H9 (cell line): ENCODE data around the gene VPS26A. TPM values are rescaled to one million over a fixed set of nuclear protein-coding genes. Genes with fewer than 3 reads are reported as not detected.
A peak's percentile ranks its signal among the peaks of the same experiment; 100 is the strongest.

Experiments used
- DNase-seq: peaks from one replicate; pipeline ENCODE4 v3.0.0-alpha.2; 2017
- H2AFZ ChIP-seq: one replicate; pipeline ENCODE4 v1.6.1; 2013; ENCODE audit warnings: mild to moderate bottlenecking, low read length, control low read depth, moderate library complexity
- H2AK5ac ChIP-seq: 2 replicates; pipeline ENCODE4 v1.6.1; 2013; ENCODE audit warnings: low read length, control low read depth, mixed read lengths; ENCODE audit not compliant: insufficient read length
- H2BK120ac ChIP-seq: one replicate; pipeline ENCODE4 v1.6.1; 2013; ENCODE audit warnings: low read depth, mild to moderate bottlenecking, low read length, control low read depth, inconsistent platforms; ENCODE audit not compliant: poor library complexity, severe bottlenecking
- H2BK12ac ChIP-seq: 2 replicates; pipeline ENCODE4 v1.6.1; 2013; ENCODE audit warnings: low read length, control low read depth, mixed read lengths, low read depth; ENCODE audit not compliant: insufficient read length
- H2BK15ac ChIP-seq: 2 replicates; pipeline ENCODE4 v1.6.1; 2013; ENCODE audit warnings: low read depth, low read length, control low read depth
- H2BK20ac ChIP-seq: one replicate; pipeline ENCODE4 v1.6.1; 2013; ENCODE audit warnings: low read depth, mild to moderate bottlenecking, low read length, control low read depth, inconsistent platforms; ENCODE audit not compliant: poor library complexity, severe bottlenecking
- H2BK5ac ChIP-seq: 2 replicates; pipeline ENCODE4 v1.6.1; 2013; ENCODE audit warnings: low read length, control low read depth, mixed read lengths; ENCODE audit not compliant: insufficient read length
- H3K14ac ChIP-seq: 2 replicates; pipeline ENCODE4 v1.6.1; 2013; ENCODE audit warnings: low read length, control low read depth; ENCODE audit not compliant: insufficient read depth
- H3K18ac ChIP-seq: 2 replicates; pipeline ENCODE4 v1.6.1; 2013; ENCODE audit warnings: low read depth, mild to moderate bottlenecking, mixed read lengths, low read length, control low read depth; ENCODE audit not compliant: insufficient read length
- H3K23ac ChIP-seq: 2 replicates; pipeline ENCODE4 v1.6.1; 2013; ENCODE audit warnings: low read length, control low read depth, mixed read lengths, low read depth; ENCODE audit not compliant: insufficient read length
- H3K23me2 ChIP-seq: 2 replicates; pipeline ENCODE4 v1.6.1; 2013; ENCODE audit warnings: low read depth, mild to moderate bottlenecking, mixed read lengths, low read length, control low read depth; ENCODE audit not compliant: insufficient read length, poor library complexity, severe bottlenecking
- H3K27ac ChIP-seq: 2 replicates; pipeline ENCODE4 v1.5.1; 2013; ENCODE audit warnings: low read length, control low read depth, mixed read lengths, low read depth; ENCODE audit not compliant: insufficient read length
- H3K27me3 ChIP-seq: 2 replicates; pipeline ENCODE4 v1.6.1; 2013; ENCODE audit warnings: low read length, control low read depth, inconsistent platforms; ENCODE audit not compliant: insufficient read depth
- H3K4ac ChIP-seq: 2 replicates; pipeline ENCODE4 v1.6.1; 2013; ENCODE audit warnings: low read depth, mild to moderate bottlenecking, control low read depth, inconsistent platforms, low read length, moderate library complexity
- H3K4me1 ChIP-seq: 2 replicates; pipeline ENCODE4 v1.6.1; 2013; ENCODE audit warnings: low read length, control low read depth, inconsistent platforms; ENCODE audit not compliant: insufficient read depth
- H3K4me2 ChIP-seq: 2 replicates; pipeline ENCODE4 v1.6.1; 2013; ENCODE audit warnings: low read length, control low read depth, mixed read lengths; ENCODE audit not compliant: insufficient read length, insufficient read depth
- H3K56ac ChIP-seq: 2 replicates; pipeline ENCODE4 v1.6.1; 2013; ENCODE audit warnings: low read depth, mild to moderate bottlenecking, mixed read lengths, low read length, control low read depth; ENCODE audit not compliant: insufficient read length
- H3K79me1 ChIP-seq: 2 replicates; pipeline ENCODE4 v1.6.1; 2013; ENCODE audit warnings: low read depth, mild to moderate bottlenecking, moderate library complexity, low read length, control low read depth, inconsistent platforms; ENCODE audit not compliant: insufficient read depth, poor library complexity, severe bottlenecking
- H3K79me2 ChIP-seq: 2 replicates; pipeline ENCODE4 v1.6.1; 2013; ENCODE audit warnings: low read length, control low read depth, inconsistent platforms; ENCODE audit not compliant: insufficient read depth
- H3K9ac ChIP-seq: 2 replicates; pipeline ENCODE4 v1.6.1; 2013; ENCODE audit warnings: low read length, control low read depth, mixed read lengths; ENCODE audit not compliant: insufficient read length; ENCODE audit errors: extremely low read depth
- H3K9me3 ChIP-seq: one replicate; pipeline ENCODE4 v1.6.1; 2013; ENCODE audit warnings: low read depth, low read length, inconsistent platforms; ENCODE audit not compliant: control insufficient read depth
- H3T11ph ChIP-seq: one replicate; pipeline ENCODE4 v1.6.1; 2013; ENCODE audit warnings: mild to moderate bottlenecking, low read length, control low read depth, inconsistent platforms
- H4K20me1 ChIP-seq: one replicate; pipeline ENCODE4 v1.6.1; 2013; ENCODE audit not compliant: control insufficient read depth, insufficient read length, insufficient read depth
- H4K5ac ChIP-seq: 2 replicates; pipeline ENCODE4 v1.6.1; 2013; ENCODE audit warnings: low read depth, mild to moderate bottlenecking, mixed read lengths, low read length, control low read depth; ENCODE audit not compliant: insufficient read length
- H4K8ac ChIP-seq: replicated peaks from 2 replicates; pipeline ENCODE4 v1.6.1; 2013; ENCODE audit warnings: low read length, control low read depth, mixed read lengths, low read depth; ENCODE audit not compliant: insufficient read length
- H4K91ac ChIP-seq: 2 replicates; pipeline ENCODE4 v1.6.1; 2013; ENCODE audit warnings: low read depth, mild to moderate bottlenecking, moderate library complexity, mixed read lengths, low read length, control low read depth; ENCODE audit not compliant: insufficient read length
- H3K27ac Mint-ChIP-seq, 3 experiments: 2 replicates in 2 of 3; 3 replicates in 1 of 3; pipeline ENCODE4 v1.8.0; 2020 to 2021; ENCODE audit warnings: mixed read lengths in 3 of 3, mild to moderate bottlenecking in 1 of 3, moderate library complexity in 1 of 3
- H3K27me3 Mint-ChIP-seq: 2 replicates; pipeline ENCODE4 v1.8.0; 2021; ENCODE audit warnings: low read depth, mild to moderate bottlenecking, moderate library complexity, mixed read lengths
- H3K36me3 Mint-ChIP-seq, 3 experiments: 2 replicates in 2 of 3; 3 replicates in 1 of 3; pipeline ENCODE4 v1.8.0; 2020 to 2021; ENCODE audit warnings: low read depth in 3 of 3, mixed read lengths in 3 of 3; ENCODE audit not compliant: insufficient read depth in 1 of 3
- H3K4me1 Mint-ChIP-seq, 2 experiments: 2 replicates each; pipeline ENCODE4 v1.8.0; 2020; ENCODE audit warnings: mixed read lengths in 2 of 2
- H3K4me3 Mint-ChIP-seq, 2 experiments: 2 replicates in 1 of 2; 3 replicates in 1 of 2; pipeline ENCODE4 v1.8.0; 2020 to 2021; ENCODE audit warnings: mild to moderate bottlenecking in 2 of 2, mixed read lengths in 2 of 2, moderate library complexity in 1 of 2
- H3K9me3 Mint-ChIP-seq, 2 experiments: 2 replicates in 1 of 2; 3 replicates in 1 of 2; pipeline ENCODE4 v1.8.0; 2020; ENCODE audit warnings: mild to moderate bottlenecking in 2 of 2, mixed read lengths in 2 of 2, moderate library complexity in 1 of 2
- CTCF ChIP-seq: fragments of 200-600 bp; sonication (generic); conservative IDR thresholded peaks from 3 replicates; pipeline ENCODE4 v1.8.0; 2021; ENCODE audit warnings: antibody characterized with exemption, mild to moderate bottlenecking
- WGBS: extraction: QIAGEN DNeasy Blood & Tissue Kit; methylation state at CpG from one replicate; pipeline ENCODE4 v1.1.7; 2013; ENCODE audit warnings: missing lambda C conversion rate, low lambda C conversion rate, mixed read lengths; ENCODE audit not compliant: insufficient read length; ENCODE audit errors: extremely low coverage; 5-methylcytosine and 5-hydroxymethylcytosine counted together
- long read RNA-seq: library from polyadenylated mRNA; unstranded; transcript quantifications from one replicate; pipeline ENCODE4 v2.0.0, GENCODE V29; 2020
- total RNA-seq: library from RNA; stranded (reverse); gene quantifications from 2 replicates; pipeline ENCODE4 v1.2.1, GENCODE V29; 2021

Gene VPS26A
- total RNA-seq = 41.8 and 43.8 TPM in 2 replicates
- long read RNA-seq, transcript VPS26A-203 (8 exons, 2,554 nt) = minor isoform, 10 of 539 reads
- long read RNA-seq, transcript VPS26A-201 (9 exons, 2,697 nt) = major isoform, 469 of 539 reads
- long read RNA-seq, partial matches to known transcripts = 15 of 539 reads
- long read RNA-seq, other reads (novel, unspliced or antisense) = 45 of 539 reads

- peak within 1 kb of the TSS; percentile 87 for H3K4me2 ChIP-seq
- H2AFZ ChIP-seq = no peak within 1 kb of the TSS
- no peak within 1 kb of the TSS for H3K23ac ChIP-seq
- no peak within 1 kb of the TSS for H2AK5ac ChIP-seq
- Mint-ChIP-seq H3K27ac (peak within 1 kb of the TSS; percentile 99), H3K4me3 (peak within 1 kb of the TSS; percentile 89 to 97), H3K9me3 (no peaks in the 10 kb centered on the region), H3K27me3 (no peaks in the 10 kb centered on the region), H3K4me1 (peaks cover 13 to 22% of the 10 kb centered on the region in 2 experiments), H3K36me3 (no peaks in the 10 kb centered on the region)
- no CpG with 5 or more reads among the region's 82 CpGs for WGBS
- no peak within 1 kb of the TSS for H2BK5ac ChIP-seq
- peak within 1 kb of the TSS; percentile 97 for H3K9ac ChIP-seq
- no peak within 1 kb of the TSS; the same call in 1 of the 2 replicates for H3K4ac ChIP-seq
- H2BK120ac ChIP-seq = no peak within 1 kb of the TSS
- peaks cover 6% of the 10 kb centered on the region for H3K23me2 ChIP-seq
- no peaks in the 10 kb centered on the region for H3K9me3 ChIP-seq
- peak within 1 kb of the TSS; percentile 86 for H3K27ac ChIP-seq
- no peak within 1 kb of the TSS for H3K56ac ChIP-seq
- no peak within 1 kb of the TSS for H4K5ac ChIP-seq
- no peaks in the 10 kb centered on the region; the same call in 1 of the 2 replicates for H3K79me2 ChIP-seq
- H4K20me1 ChIP-seq = no peaks in the 10 kb centered on the region
- H2BK15ac ChIP-seq = no peak within 1 kb of the TSS
- no peak within 1 kb of the TSS for H4K91ac ChIP-seq
- H3K27me3 ChIP-seq = no peaks in the 10 kb centered on the region
- no peaks in the 10 kb centered on the region for H3K4me1 ChIP-seq
- no peak within 1 kb of the TSS for H4K8ac ChIP-seq
- TF ChIP-seq CTCF = no peak
- H3K14ac ChIP-seq = peak within 1 kb of the TSS; percentile 97
- peak within 1 kb of the TSS; percentile 99 for H3K18ac ChIP-seq
- no peak within 1 kb of the TSS for H2BK20ac ChIP-seq
- DNase-seq = peak; percentile 99
- H3K79me1 ChIP-seq = no peaks in the 10 kb centered on the region
- H3T11ph ChIP-seq = no peak within 1 kb of the TSS
- H2BK12ac ChIP-seq = no peak within 1 kb of the TSS
These were observed at the start of gene VPS26A for GRCh38 chr10:69123747-69124562. Gene VPS26A, plus strand, starts transcription at chr10:69124178. Its CDS starts 100 bp downstream, at chr10:69124278.
